ENCODE data around the gene TPSG1.

DNA sequence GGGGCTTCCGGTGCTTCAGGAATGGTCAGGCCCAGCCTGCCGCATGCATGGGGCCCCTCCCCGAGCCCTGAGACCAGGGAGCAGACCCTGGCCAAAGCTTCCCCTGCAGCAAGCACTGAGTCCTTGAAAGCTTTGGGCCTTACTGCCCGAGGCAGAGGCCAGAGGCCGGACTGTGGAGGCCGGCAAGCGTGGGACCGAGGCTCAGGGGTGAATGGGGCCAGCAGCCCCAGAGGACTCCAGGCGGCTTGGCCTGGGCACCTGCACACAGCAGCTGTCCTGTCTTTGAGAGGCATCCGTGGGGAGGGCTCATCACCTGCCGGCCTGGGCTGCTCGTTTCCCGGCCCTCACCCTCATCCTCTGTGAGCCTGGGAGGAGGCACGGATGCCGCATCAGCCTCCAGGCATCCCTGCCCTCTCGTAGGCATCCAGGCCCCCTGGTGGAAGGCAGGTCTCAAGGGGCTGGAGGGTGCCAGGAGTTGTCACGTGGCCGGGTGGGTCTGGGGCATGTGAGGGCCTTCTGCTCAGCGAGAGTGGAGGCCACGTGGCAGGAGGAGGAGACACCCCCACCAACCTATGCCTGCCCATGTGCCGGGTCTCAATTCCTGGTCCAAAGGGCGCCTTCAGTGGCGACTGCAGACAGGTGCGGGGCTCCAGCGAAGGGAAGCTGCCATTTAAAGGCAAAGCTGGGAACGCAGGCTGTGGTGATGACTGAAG lies 40.8 kb downstream of the TPSG1 start:
- TF ChIP-seq EZH2 (IDR thresholded peaks at IDR 0.05; ENCODE audit: insufficient read depth, low read length): no peak
- TF ChIP-seq, protein P1, sequence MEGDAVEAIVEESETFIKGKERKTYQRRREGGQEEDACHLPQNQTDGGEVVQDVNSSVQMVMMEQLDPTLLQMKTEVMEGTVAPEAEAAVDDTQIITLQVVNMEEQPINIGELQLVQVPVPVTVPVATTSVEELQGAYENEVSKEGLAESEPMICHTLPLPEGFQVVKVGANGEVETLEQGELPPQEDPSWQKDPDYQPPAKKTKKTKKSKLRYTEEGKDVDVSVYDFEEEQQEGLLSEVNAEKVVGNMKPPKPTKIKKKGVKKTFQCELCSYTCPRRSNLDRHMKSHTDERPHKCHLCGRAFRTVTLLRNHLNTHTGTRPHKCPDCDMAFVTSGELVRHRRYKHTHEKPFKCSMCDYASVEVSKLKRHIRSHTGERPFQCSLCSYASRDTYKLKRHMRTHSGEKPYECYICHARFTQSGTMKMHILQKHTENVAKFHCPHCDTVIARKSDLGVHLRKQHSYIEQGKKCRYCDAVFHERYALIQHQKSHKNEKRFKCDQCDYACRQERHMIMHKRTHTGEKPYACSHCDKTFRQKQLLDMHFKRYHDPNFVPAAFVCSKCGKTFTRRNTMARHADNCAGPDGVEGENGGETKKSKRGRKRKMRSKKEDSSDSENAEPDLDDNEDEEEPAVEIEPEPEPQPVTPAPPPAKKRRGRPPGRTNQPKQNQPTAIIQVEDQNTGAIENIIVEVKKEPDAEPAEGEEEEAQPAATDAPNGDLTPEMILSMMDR (IDR thresholded peaks at IDR 0.05; ENCODE audit: insufficient read depth, low read depth, low read length): no peak

All from astrocyte (in vitro differentiated cells and primary cell).